Activated CD4-positive, alpha-beta T cell treated with anti-CD3 and anti-CD28 coated beads, Interleukin-2, Interleukin-6, amounts not matched to agents 100 ng/mL and 50 ng/mL, durations not matched to agents 16 hours and 8 hours (primary cell): ENCODE data around the gene TMED10.

Source experiments
- DNase-seq: peaks from one replicate; pipeline ENCODE4 v3.0.0-alpha.2; 2020

TMED10 gene

GRCh38 chr14:75176142-75176820 is at the start of gene TMED10:
Gene TMED10 (minus strand): TSS chr14:75176612. CDS start chr14:75176579, 33 bp downstream.
- DNase-seq: peak; percentile 92

- DNase-seq: no peak
Observed at GRCh38 chr14:75224561-75224960, 48.1 kb upstream of the TMED10 start.

- no peak for DNase-seq
Observed at GRCh38 chr14:75223664-75224154, 47.3 kb upstream of the TMED10 start.

GRCh38 chr14:75222208-75222701 is 45.8 kb upstream of the TMED10 start:
- no peak for DNase-seq

- DNase-seq: no peak
Observed at GRCh38 chr14:75221797-75222196, 45.4 kb upstream of the TMED10 start.

- no peak for DNase-seq
Observed at GRCh38 chr14:75220156-75220555, 43.7 kb upstream of the TMED10 start.

- DNase-seq: no peak
Observed at GRCh38 chr14:75217508-75218206, 41.2 kb upstream of the TMED10 start.

GRCh38 chr14:75216427-75217006 is 40.1 kb upstream of the TMED10 start:
- no peak for DNase-seq

- DNase-seq: no peak
Observed at GRCh38 chr14:75215520-75215919, 39.1 kb upstream of the TMED10 start.

- DNase-seq: no peak
Observed at GRCh38 chr14:75214558-75214957, 38.1 kb upstream of the TMED10 start.

- no peak for DNase-seq
Observed at GRCh38 chr14:75213172-75213571, 36.8 kb upstream of the TMED10 start.

- DNase-seq: no peak
Observed at GRCh38 chr14:75208843-75209242, 32.4 kb upstream of the TMED10 start.

- DNase-seq: no peak
Observed at GRCh38 chr14:75206190-75206589, 29.8 kb upstream of the TMED10 start.

- peak; percentile 47 for DNase-seq
Observed at GRCh38 chr14:75205591-75205990, 29.2 kb upstream of the TMED10 start.

- DNase-seq: peak; percentile 9
Observed at GRCh38 chr14:75204116-75204515, 27.7 kb upstream of the TMED10 start.

- DNase-seq: no peak
Observed at GRCh38 chr14:75202657-75203056, 26.2 kb upstream of the TMED10 start.

GRCh38 chr14:75201087-75201486 is 24.7 kb upstream of the TMED10 start:
- DNase-seq: no peak

- no peak for DNase-seq
Observed at GRCh38 chr14:75200451-75200850, 24.0 kb upstream of the TMED10 start.

- DNase-seq: no peak
Observed at GRCh38 chr14:75198291-75198933, 22.0 kb upstream of the TMED10 start.

GRCh38 chr14:75197338-75197737 is 20.9 kb upstream of the TMED10 start:
- no peak for DNase-seq

- DNase-seq: no peak
Observed at GRCh38 chr14:75196468-75196867, 20.1 kb upstream of the TMED10 start.

GRCh38 chr14:75196064-75196463 is 19.7 kb upstream of the TMED10 start:
- no peak for DNase-seq

- no peak for DNase-seq
Observed at GRCh38 chr14:75191100-75191499, 14.7 kb upstream of the TMED10 start.
